ENCODE measurements around the gene RPL11.

DNA sequence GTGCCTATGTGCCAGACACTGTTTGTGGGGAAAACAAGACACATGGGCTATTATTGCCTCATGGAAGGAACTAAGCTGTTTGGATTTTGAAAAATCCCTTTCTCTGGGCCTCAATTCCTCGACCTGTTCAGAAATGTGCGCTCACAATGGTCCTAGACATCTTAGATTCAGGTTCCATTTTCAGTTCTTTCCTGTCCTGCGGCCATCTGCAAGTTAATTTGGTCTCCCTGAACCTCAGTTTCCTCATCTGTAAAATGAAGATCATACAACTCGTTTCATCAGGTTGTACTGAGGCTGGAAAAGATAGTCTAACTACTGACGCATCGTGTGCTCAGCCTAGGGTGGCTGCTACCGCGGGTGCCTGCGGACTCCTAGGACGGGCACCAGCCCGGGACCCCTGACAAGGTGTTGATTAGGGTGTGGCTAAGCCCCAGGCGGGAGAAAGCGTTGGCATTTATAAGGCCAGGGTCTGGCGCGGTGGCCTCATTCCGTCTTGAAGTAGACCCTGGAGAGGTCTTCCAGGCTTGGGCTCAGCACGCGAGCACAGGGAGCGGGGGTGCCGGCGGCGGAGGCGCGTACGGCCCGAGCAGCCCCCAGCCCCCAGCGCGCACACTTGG lies 51.2 kb downstream of the RPL11 start:
- TF ChIP-seq, protein P1, sequence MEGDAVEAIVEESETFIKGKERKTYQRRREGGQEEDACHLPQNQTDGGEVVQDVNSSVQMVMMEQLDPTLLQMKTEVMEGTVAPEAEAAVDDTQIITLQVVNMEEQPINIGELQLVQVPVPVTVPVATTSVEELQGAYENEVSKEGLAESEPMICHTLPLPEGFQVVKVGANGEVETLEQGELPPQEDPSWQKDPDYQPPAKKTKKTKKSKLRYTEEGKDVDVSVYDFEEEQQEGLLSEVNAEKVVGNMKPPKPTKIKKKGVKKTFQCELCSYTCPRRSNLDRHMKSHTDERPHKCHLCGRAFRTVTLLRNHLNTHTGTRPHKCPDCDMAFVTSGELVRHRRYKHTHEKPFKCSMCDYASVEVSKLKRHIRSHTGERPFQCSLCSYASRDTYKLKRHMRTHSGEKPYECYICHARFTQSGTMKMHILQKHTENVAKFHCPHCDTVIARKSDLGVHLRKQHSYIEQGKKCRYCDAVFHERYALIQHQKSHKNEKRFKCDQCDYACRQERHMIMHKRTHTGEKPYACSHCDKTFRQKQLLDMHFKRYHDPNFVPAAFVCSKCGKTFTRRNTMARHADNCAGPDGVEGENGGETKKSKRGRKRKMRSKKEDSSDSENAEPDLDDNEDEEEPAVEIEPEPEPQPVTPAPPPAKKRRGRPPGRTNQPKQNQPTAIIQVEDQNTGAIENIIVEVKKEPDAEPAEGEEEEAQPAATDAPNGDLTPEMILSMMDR (IDR thresholded peaks at IDR 0.05; ENCODE audit: low read depth, low read length): no peak
- no peak for TF ChIP-seq EZH2phosphoT487 (IDR thresholded peaks at IDR 0.05; ENCODE audit: low read depth)

Measured in OCI-LY3 (cell line).